GM12891 (cell line): ENCODE data around the gene PPP1R26.

Experiments
- POLR2A ChIP-seq: IDR thresholded peaks from 2 replicates; pipeline ENCODE4 v1.6.1; 2011; ENCODE audit warnings: low read depth, low read length, control low read depth
- POLR2AphosphoS5 ChIP-seq: IDR thresholded peaks from 2 replicates; pipeline ENCODE4 v1.6.1; 2011; ENCODE audit warnings: low read depth, low read length, control low read depth
- TAF1 ChIP-seq: IDR thresholded peaks from 2 replicates; pipeline ENCODE4 v1.6.1; 2011; ENCODE audit warnings: low read depth, low read length, control low read depth

DNA sequence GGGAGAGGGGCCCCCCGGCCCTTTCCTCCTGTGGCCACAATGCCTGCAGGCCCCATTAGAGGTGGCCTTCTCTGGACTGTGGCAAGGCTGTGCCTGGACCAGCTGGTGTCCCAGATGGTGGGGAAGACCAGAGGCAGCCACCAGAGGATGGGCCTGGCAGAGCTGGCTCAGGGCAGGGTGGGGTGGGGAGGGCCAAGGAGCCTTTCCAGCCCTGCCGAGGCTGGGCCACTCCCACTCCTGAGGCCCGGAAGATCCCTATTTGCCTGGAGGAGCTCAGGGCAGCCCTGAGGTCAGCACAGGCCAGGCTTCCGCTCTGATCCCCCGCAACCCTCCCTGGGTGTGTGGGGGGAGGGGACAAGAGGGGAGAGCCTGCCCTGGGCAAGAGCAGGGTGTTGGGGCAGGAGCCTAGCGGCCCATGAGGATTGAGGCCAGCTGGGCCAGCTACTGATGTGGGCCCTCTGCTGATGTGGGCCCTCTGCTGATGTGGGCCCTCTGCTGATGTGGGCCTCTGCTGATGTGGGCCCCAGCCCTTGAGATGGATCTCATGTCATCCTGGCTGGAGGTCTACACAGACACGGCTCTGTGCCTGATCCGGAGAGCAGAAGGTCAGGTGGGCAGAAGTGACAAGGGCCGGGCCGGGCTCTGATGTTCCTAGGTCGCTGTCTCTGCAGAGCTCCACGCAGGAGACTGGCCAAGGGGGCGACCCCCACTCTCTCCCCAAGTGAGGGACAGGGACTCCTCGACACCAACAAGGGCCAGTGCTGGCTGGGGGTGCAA, 26.9 kb downstream of the PPP1R26 start:
- TF ChIP-seq POLR2AphosphoS5 (no peak), POLR2A (no peak), TAF1 (no peak)
